ENCODE data around the gene HAUS3. TPM values are rescaled to one million over a fixed set of nuclear protein-coding genes. Genes with fewer than 3 reads are reported as not detected.

Gene HAUS3
- total and polyA plus RNA-seq, 2 of the 13 experiments (the other 11 are each of a cell fraction or from before 2014, with no cell fraction given), result 3.9 to 12.6 TPM

- ChIA-PET POLR2A (no interaction called here), CTCF (ENCODE audit: low intra/inter-chr PET ratio, low total read pairs) (no interaction called here)
- ATAC-seq (peak; percentile 53; the same call in 2 of the 3 replicates), FAIRE-seq (no peak), DNase-seq (ENCODE audit: low spot score) (no peak)
- Histone ChIP-seq H3K79me2 (ENCODE audit: insufficient read depth, low read length) (no peaks in the 10 kb centered on the region), H3K27ac (ENCODE audit: extremely low read length, insufficient read depth, low read length) (no peak overlapping the region), H3K27me3 (ENCODE audit: control insufficient read depth in 1 of 2, insufficient read depth in 2 of 2, low read length in 2 of 2) (peaks cover 2 to 12% of the 10 kb centered on the region in 2 experiments; a peak in 3 of 5 replicates), H4K20me1 (ENCODE audit: insufficient read depth, low read length) (no peaks in the 10 kb centered on the region), H3K9ac (ENCODE audit: insufficient read depth, low read depth, low read length) (no peak overlapping the region), H3K9me3 (ENCODE audit: low read length) (no peaks in the 10 kb centered on the region), H2AFZ (ENCODE audit: low read length) (no peak overlapping the region), H3K4me1 (ENCODE audit: insufficient read depth, low read length) (no peaks in the 10 kb centered on the region), H3K36me3 (replicated peaks in 1 of 2; ENCODE audit: control insufficient read depth in 1 of 2, insufficient read depth in 2 of 2, low read length in 2 of 2) (no peaks in the 10 kb centered on the region), H3K4me2 (ENCODE audit: low read depth, low read length) (no peak overlapping the region), H3K4me3 (replicated peaks in 1 of 3; ENCODE audit: insufficient read depth in 1 of 3, low read depth in 2 of 3, low read length in 3 of 3) (no peak overlapping the region)
- TF ChIP-seq ZFP37 (CRISPR knock-in tag; IDR thresholded peaks at IDR 0.05; ENCODE audit: borderline replicate concordance) (no peak), ZNF33A (CRISPR knock-in tag; IDR thresholded peaks at IDR 0.05; ENCODE audit: borderline replicate concordance) (no peak), ZNF749 (CRISPR knock-in tag; IDR thresholded peaks at IDR 0.05; ENCODE audit: borderline replicate concordance) (no peak), ZSCAN12 (CRISPR knock-in tag; IDR thresholded peaks at IDR 0.05) (no peak), EEA1 (CRISPR knock-in tag; IDR thresholded peaks at IDR 0.05; ENCODE audit: borderline replicate concordance) (no peak), CCAR2 (optimal IDR thresholded peaks at IDR 0.05; ENCODE audit: low read depth, low read length) (no peak), ZNF572 (CRISPR knock-in tag; IDR thresholded peaks at IDR 0.05) (no peak)
- in situ Hi-C loops (cut with HindIII; ENCODE audit: extremely low pct_ligation_motif_present, low pct_unique_long_range_greater_than_20kb) (no loop called here), intact Hi-C loops (cut with micrococcal nuclease; ENCODE audit: unreplicated experiment) (no loop called here)
- no TSS peak for BruUV-seq (replicated peaks)
- WGBS (ENCODE audit: low lambda C conversion rate), result 40% methylated on average over 8 of the region's 10 CpGs
Observed at GRCh38 chr4:2281575-2282343, 39.8 kb upstream of the HAUS3 start.

Data from HepG2 (cell line).